GM19372 (cell line): ENCODE results near the gene CEMIP2.

Experiments
- ATAC-seq: cut with Tn5 transposase; IDR thresholded peaks from one replicate; pipeline ENCODE4 v1.9.1; 2021; ENCODE audit warnings: mild to moderate bottlenecking, low read depth, moderate library complexity; ENCODE audit not compliant: unreplicated experiment

Gene CEMIP2

GRCh38 chr9:71748280-71748743 is 20.0 kb downstream of the CEMIP2 start:
- no peak for ATAC-seq

GRCh38 chr9:71747576-71747975 is 20.7 kb downstream of the CEMIP2 start:
- no peak for ATAC-seq

- no peak for ATAC-seq
Observed at GRCh38 chr9:71746758-71747125, 21.6 kb downstream of the CEMIP2 start.

- no peak for ATAC-seq
Observed at GRCh38 chr9:71746023-71746757, 22.1 kb downstream of the CEMIP2 start.

- ATAC-seq: no peak
Observed at GRCh38 chr9:71744754-71745521, 23.4 kb downstream of the CEMIP2 start.

GRCh38 chr9:71743882-71744281 is 24.4 kb downstream of the CEMIP2 start:
- ATAC-seq: no peak

GRCh38 chr9:71743217-71743705 is 25.1 kb downstream of the CEMIP2 start:
- ATAC-seq: no peak

GRCh38 chr9:71742703-71743102 is 25.6 kb downstream of the CEMIP2 start:
- ATAC-seq: no peak

- no peak for ATAC-seq
Observed at GRCh38 chr9:71741926-71742648, 26.2 kb downstream of the CEMIP2 start.

GRCh38 chr9:71740199-71740598 is 28.1 kb downstream of the CEMIP2 start:
- ATAC-seq: no peak

- no peak for ATAC-seq
Observed at GRCh38 chr9:71737455-71737854, 30.9 kb downstream of the CEMIP2 start.

GRCh38 chr9:71736236-71736635 is 32.1 kb downstream of the CEMIP2 start:
- ATAC-seq: no peak

- no peak for ATAC-seq
Observed at GRCh38 chr9:71734950-71735349, 33.4 kb downstream of the CEMIP2 start.

GRCh38 chr9:71733176-71733575 is 35.1 kb downstream of the CEMIP2 start:
- no peak for ATAC-seq

- no peak for ATAC-seq
Observed at GRCh38 chr9:71729816-71730526, 38.3 kb downstream of the CEMIP2 start.

GRCh38 chr9:71726723-71727122 is 41.6 kb downstream of the CEMIP2 start:
- ATAC-seq: no peak

GRCh38 chr9:71725590-71726338 is 42.5 kb downstream of the CEMIP2 start:
- ATAC-seq: no peak

- ATAC-seq: no peak
Observed at GRCh38 chr9:71721855-71722254, 46.5 kb downstream of the CEMIP2 start.

GRCh38 chr9:71719562-71719961 is 48.8 kb downstream of the CEMIP2 start:
- ATAC-seq: no peak

GRCh38 chr9:71719088-71719487 is 49.2 kb downstream of the CEMIP2 start:
- ATAC-seq: no peak
